Mesothelial cell of epicardium (in vitro differentiated cells): ENCODE data around the gene AURKAIP1. TPM values are rescaled to one million over a fixed set of nuclear protein-coding genes. Genes with fewer than 3 reads are reported as not detected.

Source experiments
- DNase-seq, 2 experiments: peaks; one replicate each; pipeline ENCODE4 v3.0.0; 2021; ENCODE audit warnings: low spot score in 2 of 2; ENCODE audit not compliant: unreplicated experiment in 2 of 2
- H3K27ac Mint-ChIP-seq: 2 replicates; pipeline ENCODE4 v1.8.0; 2021; ENCODE audit warnings: mixed read lengths
- H3K27me3 Mint-ChIP-seq: 2 replicates; pipeline ENCODE4 v1.8.0; 2021; ENCODE audit warnings: low read depth, mixed read lengths
- H3K36me3 Mint-ChIP-seq: 2 replicates; pipeline ENCODE4 v1.8.0; 2021; ENCODE audit warnings: mixed read lengths
- H3K4me1 Mint-ChIP-seq: 2 replicates; pipeline ENCODE4 v1.8.0; 2021; ENCODE audit warnings: mixed read lengths
- H3K4me3 Mint-ChIP-seq: 2 replicates; pipeline ENCODE4 v1.8.0; 2021; ENCODE audit warnings: mild to moderate bottlenecking, moderate library complexity, mixed read lengths
- H3K9me3 Mint-ChIP-seq: 2 replicates; pipeline ENCODE4 v1.8.0; 2021; ENCODE audit warnings: mixed read lengths
- total RNA-seq: library from RNA; stranded (reverse); gene quantifications from 3 replicates; pipeline ENCODE4 v1.2.1, GENCODE V29; 2021
- TF ChIP-seq, protein P1 (sequence below): fragments of 200-600 bp; sonication (generic); IDR thresholded peaks from one replicate; pipeline ENCODE4 v1.5.0; 2021; ENCODE audit warnings: antibody characterized with exemption; ENCODE audit not compliant: unreplicated experiment

The AURKAIP1 gene
- total RNA-seq, 1 donor from 2014 or later, result 75.5 TPM

DNA sequence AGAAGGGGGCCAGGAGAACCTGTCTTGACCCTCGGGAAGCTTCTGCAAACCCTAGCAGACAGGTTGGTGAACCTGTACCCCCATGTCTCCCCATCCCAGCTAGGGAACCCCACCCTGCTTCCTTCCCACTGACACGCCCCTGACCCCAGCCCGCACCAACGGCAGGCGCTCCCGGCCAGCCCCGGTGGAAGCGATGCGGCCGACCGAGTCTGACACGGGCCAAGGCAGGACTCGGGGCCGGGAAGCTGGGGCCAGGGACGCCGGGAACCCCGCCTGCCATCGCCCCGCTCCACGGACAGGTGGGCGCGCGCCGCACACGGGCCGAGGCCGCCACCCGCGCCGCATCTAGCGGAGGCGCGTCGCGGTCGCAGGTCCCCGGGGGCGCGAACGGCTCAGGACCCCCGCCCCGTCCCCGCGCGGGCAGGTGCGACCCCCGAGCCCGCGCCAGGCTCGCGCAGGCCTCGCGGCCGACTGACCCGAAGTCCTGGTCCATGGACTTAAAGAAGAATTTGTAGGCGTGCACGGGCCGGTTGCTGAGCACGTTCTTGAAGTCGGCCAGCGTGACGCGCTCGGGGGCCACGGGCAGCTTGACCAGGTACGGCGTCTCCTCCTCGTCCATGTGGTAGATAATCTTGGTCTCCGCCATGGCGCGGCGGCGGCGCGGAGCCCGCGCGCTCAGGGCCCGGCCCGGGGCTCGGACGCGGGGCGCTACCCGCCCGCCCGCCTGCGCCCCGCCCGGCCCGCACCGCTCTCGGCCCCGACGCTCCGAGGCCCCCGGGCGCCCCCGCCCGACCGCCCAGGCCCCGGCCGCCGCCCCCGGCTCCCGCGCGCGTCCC, 26.4 kb downstream of the AURKAIP1 start:
- no peak overlapping the region for H3K27ac Mint-ChIP-seq
- TF ChIP-seq, protein P1, sequence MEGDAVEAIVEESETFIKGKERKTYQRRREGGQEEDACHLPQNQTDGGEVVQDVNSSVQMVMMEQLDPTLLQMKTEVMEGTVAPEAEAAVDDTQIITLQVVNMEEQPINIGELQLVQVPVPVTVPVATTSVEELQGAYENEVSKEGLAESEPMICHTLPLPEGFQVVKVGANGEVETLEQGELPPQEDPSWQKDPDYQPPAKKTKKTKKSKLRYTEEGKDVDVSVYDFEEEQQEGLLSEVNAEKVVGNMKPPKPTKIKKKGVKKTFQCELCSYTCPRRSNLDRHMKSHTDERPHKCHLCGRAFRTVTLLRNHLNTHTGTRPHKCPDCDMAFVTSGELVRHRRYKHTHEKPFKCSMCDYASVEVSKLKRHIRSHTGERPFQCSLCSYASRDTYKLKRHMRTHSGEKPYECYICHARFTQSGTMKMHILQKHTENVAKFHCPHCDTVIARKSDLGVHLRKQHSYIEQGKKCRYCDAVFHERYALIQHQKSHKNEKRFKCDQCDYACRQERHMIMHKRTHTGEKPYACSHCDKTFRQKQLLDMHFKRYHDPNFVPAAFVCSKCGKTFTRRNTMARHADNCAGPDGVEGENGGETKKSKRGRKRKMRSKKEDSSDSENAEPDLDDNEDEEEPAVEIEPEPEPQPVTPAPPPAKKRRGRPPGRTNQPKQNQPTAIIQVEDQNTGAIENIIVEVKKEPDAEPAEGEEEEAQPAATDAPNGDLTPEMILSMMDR, result no peak
- H3K4me3 Mint-ChIP-seq, result peak overlapping the region; percentile 73

DNA sequence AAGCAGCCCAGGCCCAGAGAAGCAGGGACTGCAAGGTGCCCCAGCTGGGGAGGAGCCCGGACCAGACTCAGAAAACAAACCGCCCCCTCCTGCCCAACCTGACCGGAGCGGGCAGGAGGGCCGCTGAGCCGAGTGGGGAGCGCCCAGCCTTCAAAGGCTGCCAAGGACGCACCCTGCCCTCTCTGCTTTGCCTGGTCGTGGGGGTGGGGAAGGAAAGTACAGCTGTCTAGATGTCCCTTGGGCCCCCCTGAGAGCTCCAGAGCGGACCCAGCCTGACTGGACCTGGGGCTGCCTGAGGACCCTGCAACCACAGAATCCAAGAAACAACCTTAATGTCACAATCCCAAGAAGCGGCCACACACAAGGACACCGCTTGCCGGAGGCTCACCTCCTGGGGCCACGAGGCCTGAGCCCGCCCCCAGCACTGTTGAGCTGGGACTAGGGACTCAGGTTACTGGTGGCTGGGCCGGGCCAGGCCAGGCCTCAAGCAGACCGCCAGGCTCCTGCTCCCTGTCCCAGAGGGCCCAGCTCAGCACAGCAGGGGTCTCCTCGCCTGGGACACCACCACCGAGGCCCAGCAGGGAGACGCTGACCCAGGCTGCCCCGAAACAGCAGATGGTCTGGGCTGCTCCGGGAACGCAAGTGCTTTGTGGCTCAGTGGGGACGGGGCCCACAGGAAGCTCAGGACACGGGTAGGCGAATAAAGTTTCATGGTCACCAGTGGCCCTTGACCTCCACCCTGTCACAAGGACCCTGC, 27.2 kb downstream of the AURKAIP1 start:
- Mint-ChIP-seq H3K36me3 (peaks cover 2% of the 10 kb centered on the region), H3K27ac (no peak overlapping the region), H3K27me3 (peaks cover 2% of the 10 kb centered on the region), H3K9me3 (no peaks in the 10 kb centered on the region), H3K4me1 (peaks cover 22% of the 10 kb centered on the region), H3K4me3 (peak overlapping the region; percentile 73)
- TF ChIP-seq, protein P1, result peak; percentile 7
- DNase-seq, result no peak

More for the DNA sequence above, 26.4 kb downstream of the AURKAIP1 start:
- Mint-ChIP-seq H3K27me3 (peaks cover 2% of the 10 kb centered on the region), H3K9me3 (no peaks in the 10 kb centered on the region), H3K36me3 (peaks cover 2% of the 10 kb centered on the region), H3K4me1 (peaks cover 23% of the 10 kb centered on the region)
- no peak for DNase-seq

DNA sequence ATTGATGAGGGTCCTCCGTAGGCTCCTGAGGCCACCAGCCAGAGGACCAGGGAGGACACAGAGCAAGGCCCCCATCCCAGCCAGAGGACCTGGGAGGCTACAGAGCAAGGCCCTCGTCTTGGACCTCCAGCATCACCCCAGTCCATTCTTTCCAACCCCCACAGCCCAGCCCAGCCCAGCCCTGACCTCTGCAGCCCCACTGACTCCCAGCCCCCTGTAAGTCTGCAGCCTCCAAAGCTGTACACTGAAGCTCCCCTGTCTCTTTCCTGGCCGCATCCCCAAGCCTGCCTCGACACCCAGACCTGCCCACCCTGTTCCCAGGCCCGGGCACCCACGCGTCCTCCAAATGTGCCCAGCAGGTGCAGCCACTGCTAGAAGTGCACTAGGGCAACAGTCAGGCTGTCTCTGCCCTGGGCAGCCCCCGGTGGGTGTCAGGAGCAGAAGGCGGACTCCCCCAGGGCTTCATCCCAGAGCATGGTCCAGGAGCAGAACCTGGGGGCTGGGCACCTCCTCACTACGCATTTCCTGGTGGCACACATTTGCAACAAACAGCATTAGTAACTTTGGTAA, 27.9 kb downstream of the AURKAIP1 start:
- no peaks in the 10 kb centered on the region for H3K27me3 Mint-ChIP-seq
- peak overlapping the region; percentile 73 for H3K4me3 Mint-ChIP-seq
- no peak overlapping the region for H3K27ac Mint-ChIP-seq
- peaks cover 15% of the 10 kb centered on the region for H3K4me1 Mint-ChIP-seq
- TF ChIP-seq, protein P1, result peak; percentile 2
- DNase-seq, result no peak
- H3K36me3 Mint-ChIP-seq, result no peaks in the 10 kb centered on the region
- H3K9me3 Mint-ChIP-seq, result no peaks in the 10 kb centered on the region

DNA sequence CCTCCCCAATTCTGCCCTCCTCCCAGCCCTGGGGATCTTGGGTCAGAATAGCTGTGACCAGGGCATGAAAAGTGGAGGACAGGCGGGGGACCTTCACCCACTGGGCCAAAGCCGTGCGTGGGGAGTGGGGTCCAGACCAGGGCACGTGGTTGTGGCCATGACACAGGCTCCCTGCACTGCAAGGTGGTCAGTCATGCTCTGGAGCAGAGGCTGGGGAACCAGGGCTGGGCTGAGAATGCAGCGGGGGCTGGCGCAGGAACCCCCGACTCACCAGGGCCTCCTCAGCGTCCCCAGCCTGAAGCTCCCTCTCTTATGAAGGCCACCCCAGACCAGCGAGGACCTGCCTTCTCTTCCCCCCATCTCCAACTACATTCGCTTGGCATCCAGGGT, 28.5 kb downstream of the AURKAIP1 start:
- Mint-ChIP-seq H3K4me1 (peaks cover 12% of the 10 kb centered on the region), H3K9me3 (no peaks in the 10 kb centered on the region), H3K27ac (no peak overlapping the region), H3K27me3 (no peaks in the 10 kb centered on the region), H3K4me3 (peak overlapping the region; percentile 44), H3K36me3 (no peaks in the 10 kb centered on the region)
- TF ChIP-seq, protein P1, result no peak
- DNase-seq, result no peak

DNA sequence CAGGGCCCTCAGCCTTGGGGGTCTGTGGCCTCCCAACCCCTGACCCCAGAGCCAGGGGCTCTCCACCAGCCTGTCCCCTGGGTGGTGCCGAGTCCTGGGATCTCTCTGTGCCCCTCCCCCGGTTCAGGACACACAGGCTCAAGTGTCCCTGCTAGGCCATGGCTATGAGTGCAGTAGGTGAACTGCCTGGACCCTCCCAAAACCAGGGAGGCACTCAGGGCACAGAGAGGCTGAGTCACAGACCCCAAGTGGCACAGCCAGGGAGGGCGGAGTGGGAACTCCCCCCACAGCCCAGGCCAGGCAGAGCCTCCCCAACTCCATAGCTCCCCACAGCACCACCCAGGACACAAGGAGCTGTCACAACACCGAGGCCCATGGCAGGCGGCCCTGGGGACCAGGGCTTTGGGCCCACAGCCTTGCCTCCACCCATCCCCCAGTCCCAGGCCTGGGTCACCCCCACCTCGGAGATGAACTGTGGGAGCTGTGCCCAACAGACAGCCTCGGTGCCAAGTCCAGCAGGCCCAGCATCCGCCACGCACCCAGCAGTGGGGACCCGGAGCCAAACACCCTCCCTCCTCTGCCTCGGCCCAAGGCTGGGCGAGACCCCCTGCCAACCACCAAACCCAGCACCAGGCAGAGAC, 29.0 kb downstream of the AURKAIP1 start:
- Mint-ChIP-seq H3K4me3 (no peak overlapping the region), H3K27me3 (no peaks in the 10 kb centered on the region), H3K9me3 (no peaks in the 10 kb centered on the region), H3K4me1 (peaks cover 12% of the 10 kb centered on the region), H3K27ac (no peak overlapping the region), H3K36me3 (peaks cover 4% of the 10 kb centered on the region)
- no peak for DNase-seq
- TF ChIP-seq, protein P1, result no peak
